Mucosa of descending colon (tissue), 3 donors: ENCODE data around the gene PPP2R3B. TPM values are rescaled to one million over a fixed set of nuclear protein-coding genes. Genes with fewer than 3 reads are reported as not detected.
"Not testable (repeated sequence)": the region's sequence is repeated elsewhere in the genome, so short reads cannot be mapped to it uniquely, and the experiment has no call there.

Experiments
- ATAC-seq: fragments of 200-7000 bp; cut with Tn5 transposase; one replicate; pipeline ENCODE4 v1.9.1; 2020; ENCODE audit warnings: mild to moderate bottlenecking, moderate library complexity
- DNase-seq, 3 donors: peaks; one replicate each; pipeline ENCODE4 v3.0.0-alpha.2; 2020
- H3K36me3 ChIP-seq: fragments of 200-600 bp; one replicate; pipeline ENCODE4 v1.8.0; 2021; ENCODE audit warnings: low read depth, mild to moderate bottlenecking
- H3K4me1 ChIP-seq: fragments of 200-600 bp; one replicate; pipeline ENCODE4 v1.8.0; 2021; ENCODE audit warnings: low read depth, mild to moderate bottlenecking
- H3K4me3 ChIP-seq: fragments of 200-600 bp; one replicate; pipeline ENCODE4 v1.8.0; 2021; ENCODE audit warnings: mild to moderate bottlenecking
- H3K9me3 ChIP-seq: fragments of 200-600 bp; one replicate; pipeline ENCODE4 v1.8.0; 2021; ENCODE audit warnings: mild to moderate bottlenecking
- CTCF ChIP-seq: fragments of 200-600 bp; IDR thresholded peaks from one replicate; pipeline ENCODE4 v1.8.0; 2022; ENCODE audit warnings: antibody characterized with exemption, mild to moderate bottlenecking
- intact Hi-C, 2 donors: fragments of 100-400 bp; cut with DNase I in 1 of 2; cut with micrococcal nuclease in 1 of 2; formaldehyde crosslinking; loops; one replicate each; pipeline versions ENCODE4 v1.11.0 to v1.11.1; 2022; cut with DNase I, micrococcal nuclease
- total RNA-seq, 3 donors: library from RNA; stranded (reverse); fragmentation: NEBNext Ultra II Directional in 2 of 3; extraction: Animal tissue kit (Norgen Biotek cat#: 25700) in 2 of 3; gene quantifications; one replicate each; pipeline versions ENCODE4 v1.2.1 to v1.2.4, GENCODE V29; 2021 to 2023
- donor health status: DM: no; HTN: no; CAD: no; lungs with moderate emphysema.
- donor health status: DM: no; HTN: no; CAD: no.
- donor health status: DM: no; HTN: yes; CAD: no.

The PPP2R3B gene
- total RNA-seq, 3 donors from 2014 or later: 9.2 to 11.6 (median 11.2) TPM

GRCh38 chrX:353566-354535 lies 32.9 kb downstream of the PPP2R3B start:
- intact Hi-C loops: no loop called here
- no peak for ATAC-seq
- Histone ChIP-seq H3K36me3 (no peaks in the 10 kb centered on the region), H3K4me3 (no peak overlapping the region), H3K9me3 (no peaks in the 10 kb centered on the region), H3K4me1 (no peaks in the 10 kb centered on the region)
- DNase-seq: peak in 1 of 3 donors; percentile 46
- TF ChIP-seq CTCF: no peak

DNA sequence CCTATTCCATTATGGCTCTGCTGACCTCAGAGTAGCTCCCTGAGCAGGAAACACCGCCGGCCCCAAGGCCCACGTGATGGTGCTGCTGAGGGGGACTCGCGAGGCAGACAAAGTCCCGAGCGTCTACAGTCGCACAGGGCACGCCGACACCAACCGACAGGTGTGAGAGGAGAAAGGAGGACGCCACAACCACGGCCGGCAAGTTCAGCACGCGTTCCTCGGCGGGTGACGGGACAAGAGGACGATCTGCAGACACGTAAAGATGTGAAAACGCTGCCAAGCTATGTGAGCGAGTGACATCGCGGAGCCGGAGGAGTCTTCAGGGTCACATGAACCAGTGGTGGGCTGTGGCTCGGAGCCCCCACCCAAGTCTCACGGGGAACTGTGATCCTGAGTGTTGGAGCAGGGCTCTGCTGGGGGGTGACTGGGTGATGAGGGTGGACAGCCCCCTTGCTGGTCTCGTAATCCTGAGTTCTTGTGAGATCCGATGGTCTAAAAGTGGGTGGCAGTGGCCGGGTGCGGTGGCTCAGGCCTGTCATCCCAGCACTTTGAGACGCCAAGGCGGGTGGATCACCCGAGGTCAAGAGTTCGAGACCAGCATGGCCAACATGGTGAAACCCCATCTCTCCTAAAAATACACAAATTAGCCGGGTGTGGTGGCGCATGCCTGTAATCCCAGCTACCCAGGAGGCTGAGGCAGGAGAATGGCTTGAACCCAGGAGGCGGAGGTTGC lies 34.0 kb downstream of the PPP2R3B start:
- no peak overlapping the region for H3K4me3 ChIP-seq
- intact Hi-C loops: no loop called here
- no peak for TF ChIP-seq CTCF
- H3K4me1 ChIP-seq: no peaks in the 10 kb centered on the region
- ATAC-seq (no peak), DNase-seq (peak in 1 of 3 donors; percentile 20)
- H3K9me3 ChIP-seq: no peaks in the 10 kb centered on the region
- H3K36me3 ChIP-seq: no peaks in the 10 kb centered on the region

DNA sequence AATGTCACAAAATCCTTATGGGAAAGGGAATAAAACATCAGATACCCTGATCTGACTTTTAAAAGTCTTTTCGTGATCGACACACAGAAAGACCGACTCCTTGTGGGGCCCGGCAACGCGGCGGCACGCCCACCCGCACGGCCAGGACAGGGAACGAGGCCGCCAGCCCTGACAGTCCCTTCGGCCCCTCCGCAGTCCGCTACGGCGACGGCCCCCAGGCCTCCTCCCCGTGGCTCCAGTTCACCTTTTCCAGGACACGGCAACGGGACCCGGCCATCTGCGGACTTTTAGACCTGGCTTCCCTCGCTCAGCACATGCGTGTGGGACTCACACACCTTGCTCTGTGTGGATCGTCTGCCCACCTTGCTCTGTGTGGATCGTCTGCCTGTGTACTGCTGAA lies 34.5 kb downstream of the PPP2R3B start:
- no peaks in the 10 kb centered on the region for H3K36me3 ChIP-seq
- ATAC-seq (no peak), DNase-seq (peak in 1 of 3 donors; percentile 34)
- no peaks in the 10 kb centered on the region for H3K9me3 ChIP-seq
- intact Hi-C loops: no loop called here
- H3K4me1 ChIP-seq: no peaks in the 10 kb centered on the region
- no peak overlapping the region for H3K4me3 ChIP-seq
- TF ChIP-seq CTCF: no peak

GRCh38 chrX:351736-352135 lies 35.0 kb downstream of the PPP2R3B start:
- ATAC-seq (no peak), DNase-seq (peak in 1 of 3 donors; percentile 21)
- TF ChIP-seq CTCF: no peak
- H3K36me3 ChIP-seq: no peaks in the 10 kb centered on the region
- no peak overlapping the region for H3K4me3 ChIP-seq
- H3K4me1 ChIP-seq: no peaks in the 10 kb centered on the region
- H3K9me3 ChIP-seq: no peaks in the 10 kb centered on the region
- intact Hi-C loops: no loop called here

DNA sequence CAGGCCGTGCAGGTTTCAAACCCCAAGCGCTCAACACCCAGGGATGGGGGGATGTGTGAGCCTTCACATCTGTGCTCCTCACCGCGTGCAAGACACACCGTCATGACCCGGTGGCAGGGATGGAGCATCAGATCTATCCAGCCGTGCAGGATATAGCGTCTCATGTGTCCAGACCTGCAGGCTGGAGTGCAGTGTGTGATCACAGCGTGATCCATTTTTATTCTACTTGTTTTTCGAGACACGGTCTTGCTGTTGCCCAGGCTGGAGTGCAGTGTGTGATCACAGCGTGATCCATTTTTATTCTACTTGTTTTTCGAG lies 35.4 kb downstream of the PPP2R3B start:
- H3K36me3 ChIP-seq, H3K9me3 ChIP-seq, DNase-seq, ATAC-seq, H3K4me1 ChIP-seq, intact Hi-C loops, H3K4me3 ChIP-seq: not testable (repeated sequence)
